Cardiac fibroblast (primary cell): ENCODE data around the gene CLEC14A.
A peak's percentile ranks its signal among the peaks of the same experiment; 100 is the strongest.

Experiments used
- DNase-seq, 2 donors: peaks; one replicate each; pipeline versions ENCODE4 v3.0.0 to v3.0.0-alpha.2; 2010; ENCODE audit warnings: low read depth in 2 of 2
- H3K4me3 ChIP-seq, 2 donors: replicated peaks in 1 of 2; 1 replicate in 1 of 2; 2 replicates in 1 of 2; pipeline ENCODE4 v1.5.1; 2011; ENCODE audit warnings: low read depth in 2 of 2, low read length in 2 of 2, mild to moderate bottlenecking in 2 of 2, moderate library complexity in 1 of 2
- TF ChIP-seq, protein P1 (sequence below): IDR thresholded peaks from one replicate; pipeline ENCODE4 v1.5.1; 2011; ENCODE audit warnings: low read depth, mild to moderate bottlenecking, low read length, inconsistent platforms

Gene CLEC14A

DNA sequence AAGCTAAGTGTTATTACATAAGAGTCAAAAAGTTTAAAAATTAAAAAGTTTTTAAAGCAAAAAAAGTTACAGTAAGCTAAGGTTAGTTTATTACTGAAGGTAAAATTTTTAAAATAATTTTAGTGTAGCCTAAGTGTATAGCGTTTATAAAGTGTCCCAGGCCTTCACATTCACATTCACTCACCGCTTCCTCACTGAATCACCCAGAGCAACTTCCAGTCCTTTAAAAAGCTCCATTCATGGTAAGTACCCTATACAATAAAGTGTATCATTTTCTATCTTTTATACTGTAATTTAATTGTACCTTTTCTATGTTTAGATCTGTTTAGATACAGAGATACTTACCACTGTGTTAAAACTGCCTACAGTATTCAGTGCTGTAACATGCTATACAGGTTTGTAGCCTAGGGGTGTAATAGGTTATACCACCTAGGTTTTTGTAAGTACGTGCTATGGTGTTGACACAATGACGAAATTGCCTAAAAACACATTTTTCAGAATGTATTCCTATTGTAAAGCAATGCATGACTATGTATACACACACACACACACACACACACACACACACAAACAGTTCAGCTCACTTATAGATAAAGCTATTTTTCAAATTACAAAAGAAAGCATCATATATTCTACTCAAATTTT lies 3.7 kb downstream of the CLEC14A start:
- TF ChIP-seq, protein P1, sequence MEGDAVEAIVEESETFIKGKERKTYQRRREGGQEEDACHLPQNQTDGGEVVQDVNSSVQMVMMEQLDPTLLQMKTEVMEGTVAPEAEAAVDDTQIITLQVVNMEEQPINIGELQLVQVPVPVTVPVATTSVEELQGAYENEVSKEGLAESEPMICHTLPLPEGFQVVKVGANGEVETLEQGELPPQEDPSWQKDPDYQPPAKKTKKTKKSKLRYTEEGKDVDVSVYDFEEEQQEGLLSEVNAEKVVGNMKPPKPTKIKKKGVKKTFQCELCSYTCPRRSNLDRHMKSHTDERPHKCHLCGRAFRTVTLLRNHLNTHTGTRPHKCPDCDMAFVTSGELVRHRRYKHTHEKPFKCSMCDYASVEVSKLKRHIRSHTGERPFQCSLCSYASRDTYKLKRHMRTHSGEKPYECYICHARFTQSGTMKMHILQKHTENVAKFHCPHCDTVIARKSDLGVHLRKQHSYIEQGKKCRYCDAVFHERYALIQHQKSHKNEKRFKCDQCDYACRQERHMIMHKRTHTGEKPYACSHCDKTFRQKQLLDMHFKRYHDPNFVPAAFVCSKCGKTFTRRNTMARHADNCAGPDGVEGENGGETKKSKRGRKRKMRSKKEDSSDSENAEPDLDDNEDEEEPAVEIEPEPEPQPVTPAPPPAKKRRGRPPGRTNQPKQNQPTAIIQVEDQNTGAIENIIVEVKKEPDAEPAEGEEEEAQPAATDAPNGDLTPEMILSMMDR: no peak
- DNase-seq: peak in 1 of 2 donors; percentile 12
- no peak overlapping the region for H3K4me3 ChIP-seq

DNA sequence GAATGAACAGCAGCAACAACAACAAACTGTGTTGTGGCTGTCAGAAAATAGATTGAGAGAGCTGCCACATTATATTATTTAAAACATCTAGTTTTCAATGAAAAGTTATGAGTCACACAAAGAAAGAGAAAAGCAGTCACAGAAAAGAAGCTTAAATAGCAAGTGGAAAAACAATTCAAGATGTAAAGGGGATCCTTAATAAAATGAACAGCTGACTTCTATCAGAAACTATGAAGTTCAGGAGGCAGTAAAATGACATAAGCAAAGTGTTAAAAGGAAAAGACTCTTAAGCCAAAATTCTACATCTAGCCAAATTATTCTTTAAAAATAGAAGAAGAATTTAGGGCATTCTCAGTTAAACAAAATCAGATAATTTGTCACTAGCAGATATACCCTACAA lies 5.6 kb downstream of the CLEC14A start:
- TF ChIP-seq, protein P1: no peak
- H3K4me3 ChIP-seq: no peak overlapping the region
- DNase-seq: no peak

DNA sequence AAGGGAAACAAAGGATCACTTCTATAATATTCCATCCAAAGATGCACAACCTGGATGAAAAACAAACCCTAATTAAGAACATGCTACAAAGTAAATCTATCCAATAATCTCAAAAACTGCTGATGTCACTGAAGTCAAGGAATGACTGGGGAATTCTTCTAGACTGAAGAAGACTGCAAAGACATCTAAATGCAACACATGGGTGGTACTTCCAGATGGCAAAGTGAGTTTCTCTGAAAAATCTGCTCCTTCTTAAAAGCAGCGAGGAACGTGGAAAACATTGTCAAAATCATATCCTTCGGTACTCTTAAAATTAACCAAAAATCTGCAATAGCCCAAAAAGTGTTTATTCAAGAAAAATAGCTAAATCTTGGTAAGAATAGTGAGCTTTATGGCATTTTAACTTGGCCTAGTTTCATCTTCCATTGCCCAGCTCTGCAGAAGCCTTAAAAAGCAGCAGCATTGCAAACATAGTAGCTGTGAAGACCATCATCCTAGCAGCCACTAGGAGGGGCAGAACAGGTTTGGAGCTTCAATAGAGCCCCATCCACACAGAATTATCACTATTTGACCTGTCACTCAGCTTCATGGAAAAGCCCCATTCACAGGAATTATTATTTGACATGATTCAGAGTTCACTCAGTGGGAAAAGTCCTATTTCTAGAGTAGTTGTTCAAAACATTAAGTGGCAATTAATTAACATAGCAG lies 7.4 kb downstream of the CLEC14A start:
- TF ChIP-seq, protein P1: peak; percentile 32
- DNase-seq: no peak
- no peak overlapping the region for H3K4me3 ChIP-seq

DNA sequence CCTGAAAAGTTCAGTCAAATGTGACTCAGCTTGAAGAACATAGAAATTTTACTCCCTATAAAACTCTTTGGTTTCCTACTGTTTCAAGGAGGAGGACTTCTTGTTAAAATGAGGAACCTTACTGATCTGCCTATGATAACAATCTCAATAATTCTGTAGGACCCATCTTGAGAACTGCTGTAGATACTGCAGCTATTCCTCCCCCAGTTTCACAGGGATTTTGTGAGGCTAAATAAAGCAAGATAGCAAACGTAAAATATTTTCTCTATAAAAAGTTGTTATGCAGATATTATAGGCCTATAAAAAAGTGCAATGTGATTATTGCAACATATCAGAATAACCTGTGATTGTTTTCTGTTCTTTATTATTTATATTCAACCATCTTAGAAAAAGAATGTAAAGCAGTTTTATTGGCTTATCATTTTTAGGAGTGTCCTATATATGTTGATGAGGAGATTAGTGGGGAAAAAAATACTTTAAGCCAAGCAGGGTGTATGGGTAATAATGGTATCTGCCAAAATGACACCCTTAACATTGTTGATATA lies 12.1 kb downstream of the CLEC14A start:
- TF ChIP-seq, protein P1: no peak
- H3K4me3 ChIP-seq: no peak overlapping the region
- no peak for DNase-seq

DNA sequence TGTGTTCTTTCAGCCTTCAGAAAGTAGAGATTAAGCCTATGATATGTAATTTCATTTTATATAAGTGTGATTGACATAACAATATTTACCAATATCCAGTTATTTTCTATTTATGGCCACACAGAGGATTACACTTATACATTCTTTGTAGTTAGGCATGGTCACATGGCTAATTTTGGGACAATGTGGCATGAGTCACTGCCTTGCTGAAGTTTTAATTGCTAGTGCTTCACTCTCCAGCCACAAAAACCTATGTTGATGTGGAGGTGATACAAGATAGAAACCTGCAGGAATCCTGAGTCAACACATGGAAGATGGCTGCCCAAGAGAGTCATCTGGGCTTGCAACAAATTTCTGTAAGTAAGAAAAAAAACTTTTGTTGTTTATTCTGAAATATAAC lies 17.0 kb downstream of the CLEC14A start:
- no peak overlapping the region for H3K4me3 ChIP-seq
- TF ChIP-seq, protein P1: no peak
- DNase-seq: no peak

DNA sequence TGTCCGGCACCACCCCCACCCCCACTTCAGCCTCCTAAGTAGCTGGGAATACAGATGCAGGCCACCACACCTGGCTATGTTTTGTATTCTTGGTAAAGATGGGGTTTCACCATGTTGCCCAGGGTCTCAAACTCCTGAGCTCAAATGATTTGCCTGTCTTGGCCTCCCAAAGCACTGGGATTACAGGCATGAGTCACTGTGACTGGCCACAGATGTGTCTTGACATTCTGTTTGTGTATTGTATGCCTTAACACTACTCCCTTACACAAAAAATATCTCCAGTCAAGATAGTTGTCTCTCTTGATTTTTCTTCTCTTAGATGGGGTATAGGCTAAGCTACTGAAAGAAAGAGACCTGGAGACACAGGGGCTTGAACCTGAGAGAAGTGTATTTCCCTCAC lies 17.6 kb downstream of the CLEC14A start:
- DNase-seq: peak in 1 of 2 donors; percentile 59
- TF ChIP-seq, protein P1: no peak
- no peak overlapping the region for H3K4me3 ChIP-seq
